GM21529 (cell line): Measurements from ENCODE around the gene OR4C16.

Source experiments
- ATAC-seq: cut with Tn5 transposase; IDR thresholded peaks from one replicate; pipeline ENCODE4 v1.9.1; 2021; ENCODE audit not compliant: unreplicated experiment

Gene OR4C16

GRCh38 chr11:55571828-55572227 is at the start of gene OR4C16:
TSS of gene OR4C16 (plus strand) at chr11:55572128. CDS start at chr11:55572128, 0 bp downstream.
- ATAC-seq: no peak

GRCh38 chr11:55554169-55554568 is 17.8 kb upstream of the OR4C16 start, which contains the start of gene OR4C15:
TSS of gene OR4C15 (plus strand) at chr11:55554469. CDS start at chr11:55554469, 0 bp downstream.
- ATAC-seq: no peak

GRCh38 chr11:55572548-55572947 is 620 bp downstream of the OR4C16 start:
- ATAC-seq: no peak

- ATAC-seq: no peak
Measured at GRCh38 chr11:55607545-55607944, 35.6 kb downstream of the OR4C16 start, which contains the start of gene OR4C11. TSS of gene OR4C11 (minus strand) at chr11:55607645. CDS start at chr11:55604373, 3,272 bp downstream.
